T47D (cell line): ENCODE data around the gene RGS3.

ENCODE experiments used
- DNase-seq, 2 experiments: peaks; one replicate each; pipeline versions ENCODE4 v3.0.0 to v3.0.0-alpha.2; 2011 to 2012; ENCODE audit warnings: low read depth in 1 of 2, low spot score in 1 of 2
- JUND ChIP-seq: IDR thresholded peaks from 2 replicates; pipeline ENCODE4 v1.6.1; 2012; ENCODE audit warnings: low read depth
- in situ Hi-C: cut with HindIII; loops from 2 replicates; pipeline ENCODE4 v1.10.0; 2016; ENCODE audit warnings: low sequenced_read_pairs, low pct_unique_long_range_greater_than_20kb

RGS3 gene

DNA sequence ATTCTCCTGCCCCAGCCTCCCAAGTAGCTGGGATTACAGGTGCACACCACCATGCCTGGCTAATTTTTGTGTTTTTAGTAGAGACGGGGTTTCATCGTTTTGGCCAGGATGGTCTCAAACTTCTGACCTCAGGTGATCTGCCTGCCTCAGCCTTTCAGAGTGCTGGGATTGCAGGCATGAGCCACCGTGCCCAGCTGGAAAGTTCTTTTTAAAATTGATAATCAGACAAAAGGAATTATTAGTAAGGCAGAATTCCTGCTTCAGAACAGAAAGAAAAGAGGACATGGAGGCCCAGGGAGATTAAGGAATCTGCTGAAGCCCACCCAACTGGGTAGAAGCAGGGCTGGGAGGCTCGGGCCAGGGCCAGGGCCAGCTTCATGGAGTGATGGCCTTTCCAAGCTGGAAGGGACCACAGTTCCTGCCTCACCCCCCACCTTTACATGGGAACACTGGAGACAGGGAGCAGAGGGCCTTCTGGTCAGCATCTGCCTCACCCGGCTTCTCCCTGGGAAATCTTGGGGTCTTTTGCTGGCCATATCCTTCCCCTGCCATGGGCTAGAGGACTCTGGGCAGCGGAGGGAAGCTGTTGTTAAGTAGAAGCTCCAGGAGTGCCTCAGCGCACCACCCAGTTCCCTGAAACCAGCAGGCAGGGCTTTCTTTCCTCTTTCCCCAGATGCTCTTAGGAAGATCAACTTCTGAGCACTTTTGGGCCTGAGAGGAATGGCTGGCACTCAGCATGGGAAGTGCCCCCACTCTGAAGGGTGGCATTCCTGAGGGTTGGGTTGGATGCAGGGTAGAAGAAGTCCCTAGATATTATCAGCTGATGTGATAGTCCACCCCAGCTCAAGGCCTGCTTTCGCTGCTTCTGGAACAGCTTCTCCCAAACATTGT is 70.1 kb downstream of the RGS3 start:
- in situ Hi-C loops, result no loop called here
- no peak for TF ChIP-seq JUND
- DNase-seq, result no peak

DNA sequence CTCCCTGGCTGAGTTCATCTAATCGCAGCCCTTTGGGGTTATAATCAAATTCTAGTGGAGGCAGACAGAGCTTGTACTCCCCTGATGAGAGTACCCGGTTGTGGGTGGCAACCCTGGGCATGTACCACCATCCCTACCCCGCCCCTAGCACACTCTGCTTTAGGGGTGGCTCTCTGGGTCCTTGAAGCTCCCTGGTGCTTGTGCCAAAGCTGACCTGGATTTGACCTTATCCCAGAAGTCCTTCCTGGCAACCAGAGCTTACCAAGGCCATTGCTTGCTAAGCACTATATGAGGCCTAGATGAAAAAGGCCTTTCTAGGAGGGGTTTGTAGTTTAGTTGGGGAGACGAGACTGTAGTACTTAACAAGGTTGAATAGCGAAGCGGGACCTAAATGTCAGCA is 72.2 kb downstream of the RGS3 start:
- in situ Hi-C loops, result no loop called here
- DNase-seq, result no peak
- TF ChIP-seq JUND, result no peak

DNA sequence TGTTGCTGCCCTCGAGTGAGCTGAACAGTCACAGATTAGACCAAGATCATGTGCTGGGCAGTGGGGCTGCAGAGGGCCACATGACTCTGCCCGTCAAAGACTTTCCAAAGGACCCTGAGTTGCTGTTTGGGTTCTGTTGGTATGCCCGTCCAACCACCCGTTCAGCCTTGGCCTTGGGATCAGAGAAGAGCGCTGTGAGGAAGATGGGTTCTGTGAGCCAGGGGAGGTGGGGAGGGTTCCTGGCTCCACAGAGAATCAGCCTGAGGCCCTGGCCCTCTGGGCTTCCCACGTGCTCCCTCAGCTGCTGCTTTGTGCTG is 72.6 kb downstream of the RGS3 start:
- in situ Hi-C loops, result no loop called here
- no peak for TF ChIP-seq JUND

DNA sequence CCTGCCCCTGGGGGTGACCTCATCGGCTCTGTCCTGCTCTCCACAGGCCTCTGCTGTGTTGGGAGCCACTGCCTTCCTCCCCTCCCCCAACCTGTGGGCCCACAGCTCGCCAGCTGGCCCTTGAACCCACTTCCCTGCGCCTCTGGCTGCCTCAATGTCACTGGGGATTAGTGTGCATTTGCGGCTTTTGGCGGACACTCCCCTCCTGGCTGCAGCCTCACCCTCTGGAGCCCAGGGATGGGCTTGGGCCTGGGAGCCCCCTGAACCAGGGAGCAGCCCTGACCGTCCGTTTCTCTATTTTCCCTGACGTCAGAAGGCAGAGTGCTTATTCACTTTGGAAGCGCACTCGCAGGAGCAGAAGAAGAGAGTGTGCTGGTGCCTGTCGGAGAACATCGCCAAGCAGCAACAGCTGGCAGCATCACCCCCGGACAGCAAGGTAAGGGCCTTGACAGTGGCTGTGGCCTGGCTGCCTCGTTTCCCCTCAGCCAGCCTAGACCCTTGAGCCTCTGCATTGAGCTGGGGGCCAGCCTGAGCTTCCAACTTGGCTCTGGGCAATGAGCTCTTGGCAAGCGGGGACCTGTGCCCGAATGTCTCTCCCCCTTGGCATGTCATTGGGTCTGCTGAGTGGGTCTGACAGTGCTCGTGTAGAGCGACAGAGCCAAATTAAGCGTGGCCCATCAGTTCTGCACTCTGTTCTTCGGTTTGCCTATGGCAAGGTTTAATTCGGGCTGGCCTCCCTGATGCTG is 73.1 kb downstream of the RGS3 start:
- in situ Hi-C loops, result no loop called here
- DNase-seq, result no peak
- no peak for TF ChIP-seq JUND

More for the DNA sequence above, 72.6 kb downstream of the RGS3 start:
- no peak for DNase-seq

DNA sequence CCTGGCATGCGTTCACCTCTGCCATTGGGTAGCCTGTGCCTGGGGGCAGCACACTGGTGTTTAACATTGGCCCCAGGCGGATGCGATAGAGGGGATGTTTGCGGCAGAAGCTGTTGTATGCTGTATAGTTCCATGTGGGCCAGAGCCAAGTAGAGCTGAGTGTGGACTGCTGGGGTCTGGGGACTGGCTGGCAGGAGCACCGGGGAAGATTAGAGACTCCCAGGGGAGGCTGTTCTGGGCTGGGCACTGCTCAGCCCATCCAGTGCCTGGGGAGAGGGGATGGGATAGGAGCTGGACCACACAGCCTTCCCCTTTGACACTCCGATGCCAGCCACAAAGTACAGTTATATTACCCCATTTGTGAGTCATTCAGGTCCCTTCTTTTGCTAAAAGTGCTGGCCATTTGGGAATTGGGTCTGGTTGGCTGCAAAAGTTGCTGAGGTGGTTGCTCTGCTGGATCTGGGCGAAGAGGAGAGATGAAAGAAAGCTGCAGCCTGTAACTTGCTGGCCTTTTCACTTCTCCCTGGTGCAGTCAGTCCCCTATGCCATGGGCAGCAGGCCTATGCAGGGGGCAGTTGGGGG is 73.8 kb downstream of the RGS3 start:
- TF ChIP-seq JUND, result no peak
- in situ Hi-C loops, result no loop called here
- no peak for DNase-seq

DNA sequence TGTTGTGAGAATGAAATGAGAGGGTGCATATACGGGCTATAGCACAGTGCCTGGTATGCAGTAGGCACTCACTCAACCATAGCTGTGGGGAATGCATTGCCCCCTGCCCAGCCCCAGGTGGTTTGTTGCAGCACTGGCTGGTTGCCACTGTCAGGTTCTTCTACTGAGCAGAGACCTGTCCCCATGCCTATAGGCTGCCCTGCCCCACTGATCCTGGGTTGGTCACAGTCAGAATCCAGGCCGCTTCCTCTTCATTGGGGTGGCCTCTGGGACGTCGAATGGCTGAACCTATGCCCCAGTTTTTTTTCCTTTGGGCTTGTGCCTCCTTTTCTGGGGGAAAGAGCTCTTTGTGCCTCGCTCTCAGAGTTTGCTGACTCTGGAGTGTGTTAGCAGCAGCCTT is 74.6 kb downstream of the RGS3 start:
- DNase-seq, result no peak
- in situ Hi-C loops, result no loop called here
- no peak for TF ChIP-seq JUND

DNA sequence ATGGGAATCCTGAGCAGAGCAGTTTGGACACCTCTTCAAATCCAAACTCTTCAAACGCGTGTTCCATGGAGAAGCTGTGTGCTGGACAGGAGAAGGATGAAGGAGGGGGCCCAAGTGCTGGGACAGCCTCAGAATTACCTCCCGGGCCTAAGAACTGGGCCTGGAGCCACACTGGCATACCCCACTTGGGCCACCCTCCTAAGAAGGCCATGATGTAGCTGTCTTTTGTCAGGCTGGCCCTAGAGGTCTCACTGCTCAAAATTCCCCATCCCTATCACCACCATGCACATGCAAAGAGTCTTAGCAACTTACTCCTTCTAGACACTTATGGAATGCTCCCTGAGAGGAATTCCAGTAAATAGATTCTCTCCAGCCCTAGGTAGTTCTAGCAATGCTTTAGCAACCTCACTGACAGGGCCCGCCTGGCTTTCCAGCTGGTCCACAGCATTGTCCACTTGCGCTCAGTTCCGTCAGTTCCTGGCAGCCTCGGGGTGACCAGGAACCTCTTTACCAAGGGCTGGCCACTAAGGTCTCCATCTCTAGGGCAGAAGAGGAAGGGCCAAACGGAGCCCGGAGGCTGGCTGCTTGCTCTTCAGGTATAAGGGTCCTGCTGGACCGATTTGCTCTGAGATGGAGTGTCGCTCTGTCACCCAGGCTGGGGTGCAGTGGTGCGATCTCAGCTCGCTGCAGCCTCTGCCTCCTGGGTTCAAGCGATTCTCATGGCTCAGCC is 75.3 kb downstream of the RGS3 start:
- in situ Hi-C loops, result no loop called here
- no peak for DNase-seq
- TF ChIP-seq JUND, result no peak

DNA sequence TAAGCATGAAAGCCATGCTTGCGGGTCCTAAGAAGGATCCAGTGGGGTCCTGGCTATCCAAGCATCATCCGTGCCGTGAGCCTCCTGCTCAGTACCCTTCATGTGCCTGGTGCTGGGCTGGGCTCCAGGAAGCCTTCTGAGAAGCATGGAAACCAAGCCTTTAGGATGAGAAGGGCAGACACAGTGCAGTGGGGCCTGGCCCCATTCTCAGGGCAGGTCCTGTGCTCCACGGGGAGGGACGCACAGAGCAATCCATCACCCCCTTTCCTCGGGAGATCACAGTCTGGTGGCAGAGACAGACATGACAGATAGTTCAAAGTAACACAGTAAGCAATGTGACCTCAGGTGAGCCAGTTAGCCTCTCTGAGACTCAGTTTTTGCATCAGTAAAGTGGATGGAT is 76.9 kb downstream of the RGS3 start:
- no peak for TF ChIP-seq JUND
- DNase-seq, result no peak
- in situ Hi-C loops, result no loop called here

DNA sequence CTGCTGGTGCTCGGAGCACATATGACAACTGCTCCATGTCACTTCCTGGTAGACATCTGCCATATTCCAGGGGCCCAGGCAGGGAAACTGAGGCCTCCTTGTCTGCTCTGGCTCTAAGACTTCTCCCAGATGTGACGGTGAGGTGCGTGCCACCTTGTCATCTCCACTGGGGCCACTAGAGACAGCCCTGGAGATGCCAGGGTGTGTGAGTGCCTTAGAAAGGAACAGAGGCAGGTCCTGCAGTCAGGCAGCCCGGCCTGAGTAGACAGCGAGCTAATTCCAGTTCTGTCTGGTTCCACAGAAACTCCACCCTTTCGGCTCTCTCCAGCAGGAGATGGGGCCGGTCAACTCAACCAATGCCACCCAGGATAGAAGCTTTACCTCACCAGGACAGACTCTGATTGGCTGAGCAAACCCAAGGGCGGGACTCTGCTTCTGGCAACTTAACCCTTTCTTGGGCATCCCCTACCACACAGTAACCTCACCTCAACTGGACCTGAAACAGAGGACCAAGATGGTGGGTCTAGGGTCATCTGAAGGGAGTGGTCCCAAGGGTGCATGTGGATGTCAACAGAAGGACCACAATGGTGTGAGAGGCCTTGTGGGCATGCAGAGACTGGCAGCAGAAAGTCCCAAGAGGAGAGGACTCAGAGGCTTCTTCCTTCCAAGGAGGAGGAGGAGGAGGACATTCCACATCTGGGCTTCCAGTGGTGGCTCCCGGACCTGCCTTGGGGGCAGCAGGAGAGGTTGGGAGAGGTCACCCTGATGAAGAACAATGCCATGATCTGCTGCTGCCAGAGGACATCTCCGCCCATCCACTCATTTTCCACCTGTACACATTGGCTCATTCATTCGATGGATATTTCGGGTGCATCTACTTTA is 77.7 kb downstream of the RGS3 start:
- TF ChIP-seq JUND, result no peak
- in situ Hi-C loops, result no loop called here
- peak; percentile 87 to 97 for DNase-seq

DNA sequence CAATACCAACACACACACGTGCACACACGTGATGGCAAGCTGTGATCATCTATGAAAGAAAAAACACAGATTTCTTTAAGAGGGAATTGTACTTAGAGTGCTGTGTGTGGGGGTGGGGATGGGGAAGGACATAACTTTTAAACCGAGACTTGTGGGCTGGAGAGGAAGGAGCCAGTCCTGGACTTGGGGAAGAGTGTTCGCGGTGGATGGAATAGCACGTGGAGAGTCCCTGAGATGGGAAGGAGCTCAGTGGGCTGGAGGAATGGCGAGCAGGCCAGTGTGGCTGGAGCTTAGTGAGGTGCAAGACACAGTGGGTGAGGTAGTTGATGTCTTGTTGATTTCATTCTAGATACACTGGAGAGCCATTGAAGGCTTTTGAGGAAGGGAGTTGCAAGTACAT is 78.5 kb downstream of the RGS3 start:
- no peak for TF ChIP-seq JUND
- no peak for DNase-seq
- in situ Hi-C loops, result no loop called here

DNA sequence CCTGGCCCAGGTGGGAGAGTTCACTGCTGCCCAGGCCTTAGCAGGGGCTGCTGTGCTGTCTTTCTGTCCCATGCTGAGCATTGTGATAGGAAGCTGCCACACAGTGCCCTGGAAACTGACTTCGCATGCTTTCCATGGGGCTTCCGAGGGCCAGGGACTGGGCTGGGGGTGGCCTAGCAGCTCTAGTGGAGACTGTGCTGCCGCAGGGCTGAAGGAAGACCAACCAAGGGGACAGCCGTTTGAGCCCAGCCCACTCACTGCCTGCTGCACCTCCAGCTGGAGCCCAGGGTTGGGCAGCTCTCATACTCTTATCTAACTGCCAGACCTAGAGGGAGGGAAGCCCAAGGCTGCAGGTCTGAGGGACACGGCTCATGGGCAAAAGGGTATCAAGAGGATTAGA is 79.2 kb downstream of the RGS3 start:
- DNase-seq, result no peak
- no peak for TF ChIP-seq JUND
- in situ Hi-C loops, result no loop called here
